Karpas-422 (cell line): ENCODE measurements around the gene OR9K2. TPM values are rescaled to one million over a fixed set of nuclear protein-coding genes. Genes with fewer than 3 reads are reported as not detected.
"Not testable (repeated sequence)": the region's sequence is repeated elsewhere in the genome, so short reads cannot be mapped to it uniquely, and the experiment has no call there.

ENCODE experiments used
- DNase-seq: peaks from one replicate; pipeline ENCODE4 v3.0.0-alpha.2; 2015
- H2AFZ ChIP-seq: fragments of 200-600 bp; sonication (generic); 2 replicates; pipeline ENCODE4 v1.6.1; 2014; ENCODE audit warnings: antibody characterized with exemption, low read length, mixed read lengths
- H3K27ac ChIP-seq: fragments of 200-600 bp; sonication (generic); 2 replicates; pipeline ENCODE4 v1.5.1; 2014; ENCODE audit warnings: mild to moderate bottlenecking, low read length, moderate library complexity
- H3K27me3 ChIP-seq: fragments of 200-600 bp; sonication (generic); 2 replicates; pipeline ENCODE4 v1.6.1; 2014; ENCODE audit warnings: low read length, mixed read lengths
- H3K36me3 ChIP-seq: fragments of 200-600 bp; sonication (generic); 2 replicates; pipeline ENCODE4 v1.6.1; 2014; ENCODE audit warnings: low read length, mixed read lengths; ENCODE audit not compliant: insufficient read depth
- H3K4me1 ChIP-seq: fragments of 200-600 bp; sonication (generic); 2 replicates; pipeline ENCODE4 v1.6.1; 2014; ENCODE audit warnings: mild to moderate bottlenecking, low read length, mixed read lengths
- H3K4me2 ChIP-seq: fragments of 200-600 bp; sonication (generic); 2 replicates; pipeline ENCODE4 v1.6.1; 2014; ENCODE audit warnings: low read length, low read depth, mild to moderate bottlenecking; ENCODE audit not compliant: poor library complexity, severe bottlenecking
- H3K4me3 ChIP-seq: fragments of 200-600 bp; sonication (generic); 2 replicates; pipeline ENCODE4 v1.5.1; 2014; ENCODE audit warnings: mild to moderate bottlenecking, antibody characterized with exemption, low read length, mixed read lengths
- H3K79me2 ChIP-seq: fragments of 200-600 bp; sonication (generic); 2 replicates; pipeline ENCODE4 v1.6.1; 2014; ENCODE audit warnings: mild to moderate bottlenecking, low read length, mixed read lengths
- H3K9ac ChIP-seq: fragments of 200-600 bp; sonication (generic); 2 replicates; pipeline ENCODE4 v1.6.0; 2014; ENCODE audit warnings: low read length
- H3K9me2 ChIP-seq: fragments of 200-600 bp; sonication (generic), shearing (Covaris generic); replicated peaks from 2 replicates; pipeline ENCODE4 v1.6.0; 2014; ENCODE audit warnings: mild to moderate bottlenecking, low read length, moderate library complexity; ENCODE audit not compliant: insufficient read depth
- H3K9me3 ChIP-seq: fragments of 300-700, 200-600 bp; sonication (generic); 2 replicates; pipeline ENCODE4 v1.6.1; 2014; ENCODE audit warnings: low read length, mixed read lengths
- H4K20me1 ChIP-seq: fragments of 200-600 bp; sonication (generic); 2 replicates; pipeline ENCODE4 v1.6.1; 2014; ENCODE audit warnings: mild to moderate bottlenecking, antibody characterized with exemption, low read length, low read depth; ENCODE audit not compliant: insufficient read depth
- total RNA-seq: library from RNA; depleted of rRNA; stranded (reverse); fragments of >200 nt; shearing (Covaris generic); gene quantifications from 2 replicates; pipeline ENCODE4 v1.2.3, GENCODE V29; 2014; ENCODE audit warnings: low replicate concordance; rRNA removed

The OR9K2 gene
- total RNA-seq, 1 experiment from 2014 or later: not detected

DNA sequence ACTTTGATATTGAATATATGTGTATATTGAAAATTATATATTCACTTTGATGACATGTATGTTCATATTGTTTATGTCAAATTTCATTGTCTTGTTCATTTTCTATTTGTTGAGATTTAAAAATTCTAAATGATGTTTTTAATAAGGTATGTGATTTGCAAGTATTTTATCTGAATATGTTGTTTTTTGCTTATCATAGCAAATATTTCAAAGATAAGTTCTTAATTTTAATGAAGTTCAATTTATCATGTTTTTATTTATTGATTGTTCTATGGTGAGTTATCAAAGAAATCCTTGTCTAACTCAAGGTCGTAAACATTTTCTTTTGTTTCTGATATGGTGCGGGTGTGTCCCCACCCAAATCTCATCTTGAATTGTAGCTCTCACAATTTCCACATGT is 45.2 kb downstream of the OR9K2 start:
- Histone ChIP-seq H3K9me2 (no peaks in the 10 kb centered on the region), H3K27me3 (no peaks in the 10 kb centered on the region), H3K4me3 (no peak overlapping the region), H3K79me2 (no peaks in the 10 kb centered on the region), H4K20me1 (no peaks in the 10 kb centered on the region), H3K4me2 (no peak overlapping the region), H3K9me3 (no peaks in the 10 kb centered on the region), H3K4me1 (no peaks in the 10 kb centered on the region), H3K36me3 (no peaks in the 10 kb centered on the region), H3K9ac (no peak overlapping the region), H3K27ac (no peak overlapping the region), H2AFZ (no peak overlapping the region)
- DNase-seq: no peak

DNA sequence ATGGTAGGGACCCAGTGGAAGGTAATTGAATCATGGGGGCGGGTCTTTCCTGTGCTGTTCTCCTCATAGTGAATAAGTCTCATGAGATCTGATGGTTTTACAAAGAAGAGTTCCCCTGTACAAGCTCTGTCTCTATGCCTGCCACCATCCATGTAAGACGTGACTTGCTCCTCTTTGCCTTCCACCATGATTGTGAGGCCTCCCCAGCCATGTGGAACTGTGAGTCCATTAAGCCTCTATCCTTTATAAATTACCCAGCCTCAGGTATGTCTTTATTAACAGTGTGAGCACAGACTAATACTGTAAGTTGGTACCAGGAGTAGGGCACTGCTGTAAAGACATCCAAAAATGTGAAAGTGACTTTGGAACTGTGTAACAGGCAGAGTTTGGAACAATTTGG is 45.6 kb downstream of the OR9K2 start:
- H3K27ac ChIP-seq: not testable (repeated sequence)

GRCh38 chr12:55172686-55173085 is 46.5 kb downstream of the OR9K2 start:
- Histone ChIP-seq H3K9me3 (no peaks in the 10 kb centered on the region), H3K27me3 (no peaks in the 10 kb centered on the region), H4K20me1 (no peaks in the 10 kb centered on the region), H3K27ac (no peak overlapping the region), H3K9me2 (no peaks in the 10 kb centered on the region), H3K4me1 (no peaks in the 10 kb centered on the region), H3K79me2 (no peaks in the 10 kb centered on the region), H3K36me3 (no peaks in the 10 kb centered on the region), H2AFZ (no peak overlapping the region), H3K4me3 (no peak overlapping the region), H3K4me2 (no peak overlapping the region), H3K9ac (no peak overlapping the region)
- DNase-seq: no peak

More for the DNA sequence above, 45.6 kb downstream of the OR9K2 start:
- H3K36me3 ChIP-seq, H3K9ac ChIP-seq, H3K4me1 ChIP-seq, H3K4me3 ChIP-seq, H4K20me1 ChIP-seq, H3K4me2 ChIP-seq, H3K79me2 ChIP-seq, H2AFZ ChIP-seq, DNase-seq, H3K9me2 ChIP-seq, H3K9me3 ChIP-seq, H3K27me3 ChIP-seq: not testable (repeated sequence)

GRCh38 chr12:55173456-55173855 is 47.2 kb downstream of the OR9K2 start:
- H3K27ac ChIP-seq: no peak overlapping the region
- no peak for DNase-seq
- no peaks in the 10 kb centered on the region for H3K4me1 ChIP-seq
- no peak overlapping the region for H2AFZ ChIP-seq
- H3K9ac ChIP-seq: no peak overlapping the region
- no peak overlapping the region for H3K4me3 ChIP-seq
- no peak overlapping the region for H3K4me2 ChIP-seq
- no peaks in the 10 kb centered on the region for H3K27me3 ChIP-seq
- no peaks in the 10 kb centered on the region for H4K20me1 ChIP-seq
- H3K9me2 ChIP-seq: no peaks in the 10 kb centered on the region
- H3K79me2 ChIP-seq: no peaks in the 10 kb centered on the region
- H3K9me3 ChIP-seq: no peaks in the 10 kb centered on the region
- no peaks in the 10 kb centered on the region for H3K36me3 ChIP-seq

Other genes starting within 250 kb of the OR9K2 start
- 35.1 and 41.1 TPM in 2 replicates for gene TESPA1, start 141.6 kb upstream of the OR9K2 start, total RNA-seq
- not detected in 2 replicates for gene NEUROD4, start 106.4 kb upstream of the OR9K2 start, total RNA-seq
- not detected in 2 replicates for gene OR10A7, start 94.6 kb downstream of the OR9K2 start, total RNA-seq
- not detected in 2 replicates for gene OR6C74, start 118.2 kb downstream of the OR9K2 start, total RNA-seq
- not detected in 2 replicates for gene OR6C6, start 170.2 kb downstream of the OR9K2 start, total RNA-seq
- gene OR6C1, start 187.9 kb downstream of the OR9K2 start, total RNA-seq: not detected in 2 replicates
- not detected in 2 replicates for gene OR6C3, start 204.3 kb downstream of the OR9K2 start, total RNA-seq
- not detected in 2 replicates for gene OR6C75, start 236.6 kb downstream of the OR9K2 start, total RNA-seq